HEK293 (cell line): ENCODE data around the gene NAT10.
A peak's percentile ranks its signal among the peaks of the same experiment; 100 is the strongest.

Source experiments
- FEZF1 ChIP-seq: fragments of 450-650 bp; formaldehyde crosslinking; IDR thresholded peaks from 2 replicates; pipeline ENCODE4 v1.5.1; 2016; ENCODE audit warnings: missing biosample characterization, missing genetic modification characterization
- IKZF3 ChIP-seq: fragments of 450-650 bp; IDR thresholded peaks from 2 replicates; pipeline ENCODE4 v1.5.0; 2018; ENCODE audit warnings: missing biosample characterization, mild to moderate bottlenecking, missing genetic modification characterization, moderate library complexity
- KLF10 ChIP-seq: fragments of 450-650 bp; IDR thresholded peaks from 2 replicates; pipeline ENCODE4 v1.5.1; 2018; ENCODE audit warnings: missing biosample characterization, mild to moderate bottlenecking, missing genetic modification characterization
- MYNN ChIP-seq: fragments of 450-650 bp; formaldehyde crosslinking; IDR thresholded peaks from 2 replicates; pipeline ENCODE4 v1.5.1; 2016; ENCODE audit warnings: missing biosample characterization, missing genetic modification characterization, borderline replicate concordance
- TCF7L2 ChIP-seq: IDR thresholded peaks from 2 replicates; pipeline ENCODE4 v1.6.1; 2011; ENCODE audit warnings: low read depth, mild to moderate bottlenecking, inconsistent platforms, low read length, moderate library complexity, borderline replicate concordance
- YY2 ChIP-seq: fragments of 450-650 bp; formaldehyde crosslinking; IDR thresholded peaks from 2 replicates; pipeline ENCODE4 v1.5.1; 2016; ENCODE audit warnings: missing biosample characterization, missing genetic modification characterization
- ZBTB21 ChIP-seq: fragments of 450-650 bp; formaldehyde crosslinking; IDR thresholded peaks from 2 replicates; pipeline ENCODE4 v1.5.1; 2017; ENCODE audit warnings: missing biosample characterization, missing genetic modification characterization
- ZBTB6 ChIP-seq: fragments of 450-650 bp; formaldehyde crosslinking; IDR thresholded peaks from 2 replicates; pipeline ENCODE4 v1.5.1; 2017; ENCODE audit warnings: missing biosample characterization, missing genetic modification characterization
- ZFP69B ChIP-seq: fragments of 450-650 bp; formaldehyde crosslinking; IDR thresholded peaks from 2 replicates; pipeline ENCODE4 v1.5.1; 2016; ENCODE audit warnings: missing biosample characterization, missing genetic modification characterization
- ZIC2 ChIP-seq: fragments of 450-650 bp; formaldehyde crosslinking; IDR thresholded peaks from 2 replicates; pipeline ENCODE4 v1.5.1; 2016; ENCODE audit warnings: missing biosample characterization, missing genetic modification characterization
- ZNF112 ChIP-seq: fragments of 450-650 bp; formaldehyde crosslinking; IDR thresholded peaks from 2 replicates; pipeline ENCODE4 v1.5.0; 2017; ENCODE audit warnings: missing biosample characterization, missing genetic modification characterization
- ZNF138 ChIP-seq: fragments of 450-650 bp; formaldehyde crosslinking; IDR thresholded peaks from 2 replicates; pipeline ENCODE4 v1.5.1; 2016; ENCODE audit warnings: missing biosample characterization, missing genetic modification characterization, borderline replicate concordance
- ZNF155 ChIP-seq: fragments of 450-650 bp; formaldehyde crosslinking; IDR thresholded peaks from 2 replicates; pipeline ENCODE4 v1.5.1; 2016; ENCODE audit warnings: missing biosample characterization, missing genetic modification characterization
- ZNF2 ChIP-seq: fragments of 450-650 bp; formaldehyde crosslinking; IDR thresholded peaks from 2 replicates; pipeline ENCODE4 v1.5.1; 2016; ENCODE audit warnings: missing biosample characterization, missing genetic modification characterization
- ZNF202 ChIP-seq: fragments of 450-650 bp; formaldehyde crosslinking; IDR thresholded peaks from 2 replicates; pipeline ENCODE4 v1.5.1; 2016; ENCODE audit warnings: missing biosample characterization, missing genetic modification characterization, borderline replicate concordance
- ZNF214 ChIP-seq: fragments of 450-650 bp; formaldehyde crosslinking; IDR thresholded peaks from 2 replicates; pipeline ENCODE4 v1.5.1; 2017; ENCODE audit warnings: missing biosample characterization, mild to moderate bottlenecking, missing genetic modification characterization, borderline replicate concordance
- ZNF280D ChIP-seq: fragments of 450-650 bp; formaldehyde crosslinking; IDR thresholded peaks from 2 replicates; pipeline ENCODE4 v1.5.1; 2016; ENCODE audit warnings: missing biosample characterization, missing genetic modification characterization
- ZNF302 ChIP-seq: fragments of 450-650 bp; formaldehyde crosslinking; IDR thresholded peaks from 2 replicates; pipeline ENCODE4 v1.5.1; 2016; ENCODE audit warnings: missing biosample characterization, missing genetic modification characterization, low read depth
- ZNF391 ChIP-seq: fragments of 450-650 bp; formaldehyde crosslinking; IDR thresholded peaks from 2 replicates; pipeline ENCODE4 v1.5.1; 2016; ENCODE audit warnings: low read depth, missing biosample characterization, missing genetic modification characterization, borderline replicate concordance
- ZNF473 ChIP-seq: fragments of 450-650 bp; formaldehyde crosslinking; IDR thresholded peaks from 2 replicates; pipeline ENCODE4 v1.5.1; 2017; ENCODE audit warnings: missing biosample characterization, missing genetic modification characterization
- ZNF488 ChIP-seq: fragments of 450-650 bp; formaldehyde crosslinking; IDR thresholded peaks from 2 replicates; pipeline ENCODE4 v1.5.1; 2016; ENCODE audit warnings: missing biosample characterization, missing genetic modification characterization
- ZNF501 ChIP-seq: fragments of 450-650 bp; formaldehyde crosslinking; IDR thresholded peaks from 2 replicates; pipeline ENCODE4 v1.5.1; 2016; ENCODE audit warnings: missing biosample characterization, missing genetic modification characterization
- ZNF514 ChIP-seq: fragments of 450-650 bp; formaldehyde crosslinking; IDR thresholded peaks from 2 replicates; pipeline ENCODE4 v1.5.1; 2016; ENCODE audit warnings: missing biosample characterization, missing genetic modification characterization
- ZNF518A ChIP-seq: fragments of 450-650 bp; formaldehyde crosslinking; conservative IDR thresholded peaks from 2 replicates; pipeline ENCODE4 v1.5.1; 2016; ENCODE audit warnings: low read depth, missing biosample characterization, missing genetic modification characterization
- ZNF544 ChIP-seq: fragments of 450-650 bp; formaldehyde crosslinking; IDR thresholded peaks from 2 replicates; pipeline ENCODE4 v1.5.0; 2017; ENCODE audit warnings: missing biosample characterization, missing genetic modification characterization
- ZNF600 ChIP-seq: fragments of 450-650 bp; formaldehyde crosslinking; IDR thresholded peaks from 2 replicates; pipeline ENCODE4 v1.5.1; 2016; ENCODE audit warnings: missing biosample characterization, missing genetic modification characterization
- ZNF704 ChIP-seq: fragments of 450-650 bp; formaldehyde crosslinking; IDR thresholded peaks from 2 replicates; pipeline ENCODE4 v1.5.1; 2016; ENCODE audit warnings: missing biosample characterization, missing genetic modification characterization
- ZNF791 ChIP-seq: fragments of 450-650 bp; formaldehyde crosslinking; IDR thresholded peaks from 2 replicates; pipeline ENCODE4 v1.5.1; 2016; ENCODE audit warnings: missing biosample characterization, missing genetic modification characterization

Gene NAT10

GRCh38 chr11:34105079-34105956 is at the start of gene NAT10 (continued):
- TF ChIP-seq ZNF280D (tag by site-specific recombination) (no peak), ZIC2 (tag by site-specific recombination) (no peak), ZNF138 (no peak), ZNF391 (tag by site-specific recombination) (no peak; the same call in 1 of the 2 replicates), ZNF302 (no peak), ZBTB21 (tag by site-specific recombination) (peak; percentile 44; the same call in 1 of the 2 replicates), YY2 (tag by site-specific recombination) (peak; percentile 31; the same call in 1 of the 2 replicates), ZNF704 (tag by site-specific recombination) (no peak), ZNF155 (tag by site-specific recombination) (no peak), ZNF600 (tag by site-specific recombination) (peak; percentile 67; the same call in 1 of the 2 replicates), ZNF488 (tag by site-specific recombination) (no peak), ZNF514 (tag by site-specific recombination) (no peak), ZNF112 (no peak), ZNF544 (tag by site-specific recombination) (no peak), ZNF214 (tag by site-specific recombination) (no peak), ZNF518A (tag by site-specific recombination) (no peak), ZNF501 (tag by site-specific recombination) (peak; percentile 87), ZNF2 (tag by site-specific recombination) (peak; percentile 48; the same call in 1 of the 2 replicates), ZNF202 (tag by site-specific recombination) (no peak), ZNF473 (tag by site-specific recombination) (no peak), KLF10 (tag by site-specific recombination) (no peak), TCF7L2 (no peak), ZNF791 (tag by site-specific recombination) (no peak), ZFP69B (tag by site-specific recombination) (no peak), ZBTB6 (tag by site-specific recombination) (no peak), IKZF3 (tag by site-specific recombination) (no peak), FEZF1 (tag by site-specific recombination) (peak; percentile 61), MYNN (no peak)
